PC-3 (cell line): ENCODE data around the gene AKIRIN1. TPM values are rescaled to one million over a fixed set of nuclear protein-coding genes. Genes with fewer than 3 reads are reported as not detected.

Experiments
- ATAC-seq: fragments of 200-7000 bp; cut with Tn5 transposase; 2 replicates; pipeline ENCODE4 v1.9.1; 2020; ENCODE audit warnings: mild to moderate bottlenecking, moderate library complexity
- BruUV-seq: library from RNA; stranded (reverse); fragments of 400-500 nt; replicated peaks from 2 replicates; lab custom pipeline; 2021; lab: Mats Ljungman, UMichigan
- CTCF ChIA-PET: fragments of 300-600 bp; sonication (Branson Sonifier 250); formaldehyde crosslinking; loops from one replicate; lab custom pipeline; 2022; ENCODE audit warnings: antibody characterized with exemption; lab: Charles Lee
- POLR2A ChIA-PET: fragments of 300-600 bp; sonication (Branson Sonifier 250); formaldehyde crosslinking; loops from one replicate; lab custom pipeline; 2022; ENCODE audit warnings: antibody characterized with exemption; ENCODE audit not compliant: unreplicated experiment; lab: Charles Lee
- DNase-seq: peaks from one replicate; pipeline ENCODE4 v3.0.0-alpha.2; 2015
- H2AFZ ChIP-seq: fragments of 300-600 bp; sonication (generic); 2 replicates; pipeline ENCODE4 v1.6.0; 2016; ENCODE audit warnings: antibody characterized with exemption, low read length
- H3F3A ChIP-seq: fragments of 300-600 bp; sonication (generic); one replicate; pipeline ENCODE4 v1.6.0; 2017; ENCODE audit warnings: antibody characterized with exemption, low read length, control low read depth, mild to moderate bottlenecking; ENCODE audit not compliant: unreplicated experiment
- H3K27ac ChIP-seq: fragments of 300-600 bp; sonication (generic); 2 replicates; pipeline ENCODE4 v1.5.1; 2016; ENCODE audit warnings: mild to moderate bottlenecking, low read length
- H3K27me3 ChIP-seq: fragments of 300-600 bp; sonication (generic); 2 replicates; pipeline ENCODE4 v1.6.1; 2016; ENCODE audit warnings: low read length, mixed read lengths
- H3K36me3 ChIP-seq: fragments of 300-600 bp; sonication (generic); 2 replicates; pipeline ENCODE4 v1.6.1; 2016; ENCODE audit warnings: low read depth, mixed run types, low read length, mixed read lengths
- H3K4me1 ChIP-seq: fragments of 300-600 bp; sonication (generic); 2 replicates; pipeline ENCODE4 v1.5.1; 2016; ENCODE audit warnings: low read length; ENCODE audit not compliant: insufficient read depth
- H3K4me2 ChIP-seq: fragments of 300-600 bp; sonication (generic); 2 replicates; pipeline ENCODE4 v1.6.0; 2016; ENCODE audit warnings: low read length
- H3K4me3 ChIP-seq: fragments of 300-600 bp; sonication (generic); 2 replicates; pipeline ENCODE4 v1.5.1; 2016; ENCODE audit warnings: mild to moderate bottlenecking, low read length, mixed read lengths
- H3K79me2 ChIP-seq: fragments of 300-600 bp; sonication (generic); 2 replicates; pipeline ENCODE4 v1.6.1; 2017; ENCODE audit warnings: low read length, mixed read lengths
- H3K9ac ChIP-seq: fragments of 300-600 bp; sonication (generic); 2 replicates; pipeline ENCODE4 v1.6.0; 2016; ENCODE audit warnings: mild to moderate bottlenecking, low read length
- H3K9me2 ChIP-seq: fragments of 300-600 bp; sonication (generic); replicated peaks from 2 replicates; pipeline ENCODE4 v1.6.1; 2016; ENCODE audit warnings: mixed run types, low read length, mixed read lengths
- H3K9me3 ChIP-seq: fragments of 300-600 bp; sonication (generic); 2 replicates; pipeline ENCODE4 v1.6.1; 2016; ENCODE audit warnings: low read length, mixed read lengths
- H4K20me1 ChIP-seq: fragments of 300-600 bp; sonication (generic); 2 replicates; pipeline ENCODE4 v1.6.1; 2016; ENCODE audit warnings: low read length, mixed read lengths
- EZH2 ChIP-seq: fragments of 300-600 bp; sonication (generic); IDR thresholded peaks from one replicate; pipeline ENCODE4 v1.6.1; 2017; ENCODE audit warnings: antibody characterized with exemption, mild to moderate bottlenecking, low read length; ENCODE audit not compliant: unreplicated experiment
- EZH2phosphoT487 ChIP-seq: fragments of 300-600 bp; sonication (generic); IDR thresholded peaks from 2 replicates; pipeline ENCODE4 v1.6.1; 2018; ENCODE audit warnings: mild to moderate bottlenecking, antibody characterized with exemption, low read length, borderline replicate concordance
- intact Hi-C: fragments of 100-400 bp; cut with micrococcal nuclease; formaldehyde crosslinking; loops from 2 replicates; pipeline ENCODE4 v1.9.0; 2023
- total RNA-seq: library from RNA; depleted of rRNA; stranded (reverse); fragments of >200 nt; gene quantifications from 2 replicates; pipeline ENCODE4 v1.2.3, GENCODE V29; 2014
- TF ChIP-seq, protein P1 (sequence below): fragments of 300-600 bp; sonication (generic); conservative IDR thresholded peaks from 2 replicates; pipeline ENCODE4 v1.5.1; 2017; ENCODE audit warnings: antibody characterized with exemption, low read depth, mild to moderate bottlenecking, low read length

Gene AKIRIN1
- total RNA-seq, 1 experiment from 2014 or later = 58.6 TPM

- H3K9ac ChIP-seq = no peak overlapping the region
- ATAC-seq (no peak), DNase-seq (no peak)
- H3K4me2 ChIP-seq = no peak overlapping the region
- H3K9me3 ChIP-seq = no peaks in the 10 kb centered on the region
- peaks cover 22% of the 10 kb centered on the region for H3K4me1 ChIP-seq
- TF ChIP-seq EZH2phosphoT487 (no peak), EZH2 (no peak)
- TF ChIP-seq, protein P1, sequence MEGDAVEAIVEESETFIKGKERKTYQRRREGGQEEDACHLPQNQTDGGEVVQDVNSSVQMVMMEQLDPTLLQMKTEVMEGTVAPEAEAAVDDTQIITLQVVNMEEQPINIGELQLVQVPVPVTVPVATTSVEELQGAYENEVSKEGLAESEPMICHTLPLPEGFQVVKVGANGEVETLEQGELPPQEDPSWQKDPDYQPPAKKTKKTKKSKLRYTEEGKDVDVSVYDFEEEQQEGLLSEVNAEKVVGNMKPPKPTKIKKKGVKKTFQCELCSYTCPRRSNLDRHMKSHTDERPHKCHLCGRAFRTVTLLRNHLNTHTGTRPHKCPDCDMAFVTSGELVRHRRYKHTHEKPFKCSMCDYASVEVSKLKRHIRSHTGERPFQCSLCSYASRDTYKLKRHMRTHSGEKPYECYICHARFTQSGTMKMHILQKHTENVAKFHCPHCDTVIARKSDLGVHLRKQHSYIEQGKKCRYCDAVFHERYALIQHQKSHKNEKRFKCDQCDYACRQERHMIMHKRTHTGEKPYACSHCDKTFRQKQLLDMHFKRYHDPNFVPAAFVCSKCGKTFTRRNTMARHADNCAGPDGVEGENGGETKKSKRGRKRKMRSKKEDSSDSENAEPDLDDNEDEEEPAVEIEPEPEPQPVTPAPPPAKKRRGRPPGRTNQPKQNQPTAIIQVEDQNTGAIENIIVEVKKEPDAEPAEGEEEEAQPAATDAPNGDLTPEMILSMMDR = no peak
- H2AFZ ChIP-seq = no peak overlapping the region
- intact Hi-C loops = loop anchor here (5.0 kb wide), 1 partner anchor 33 kb away; the partner anchor contains the start of gene NDUFS5
- H3K9me2 ChIP-seq = no peaks in the 10 kb centered on the region
- H3K27me3 ChIP-seq = no peaks in the 10 kb centered on the region
- H3K4me3 ChIP-seq = no peak overlapping the region
- H3K27ac ChIP-seq = no peak overlapping the region
- no TSS peak for BruUV-seq
- ChIA-PET POLR2A (no interaction called here), CTCF (interaction anchor here (0.6 kb wide), 1 partner anchor 1528 kb away, joined by 3 read pairs; no protein-coding TSS in a partner anchor)
- H3K79me2 ChIP-seq = peaks cover 82% of the 10 kb centered on the region
- peaks cover 47% of the 10 kb centered on the region for H4K20me1 ChIP-seq
- no peaks in the 10 kb centered on the region for H3F3A ChIP-seq
- peaks cover 36% of the 10 kb centered on the region for H3K36me3 ChIP-seq
Measured at GRCh38 chr1:38994196-38994595, 3.1 kb downstream of the AKIRIN1 start.

DNA sequence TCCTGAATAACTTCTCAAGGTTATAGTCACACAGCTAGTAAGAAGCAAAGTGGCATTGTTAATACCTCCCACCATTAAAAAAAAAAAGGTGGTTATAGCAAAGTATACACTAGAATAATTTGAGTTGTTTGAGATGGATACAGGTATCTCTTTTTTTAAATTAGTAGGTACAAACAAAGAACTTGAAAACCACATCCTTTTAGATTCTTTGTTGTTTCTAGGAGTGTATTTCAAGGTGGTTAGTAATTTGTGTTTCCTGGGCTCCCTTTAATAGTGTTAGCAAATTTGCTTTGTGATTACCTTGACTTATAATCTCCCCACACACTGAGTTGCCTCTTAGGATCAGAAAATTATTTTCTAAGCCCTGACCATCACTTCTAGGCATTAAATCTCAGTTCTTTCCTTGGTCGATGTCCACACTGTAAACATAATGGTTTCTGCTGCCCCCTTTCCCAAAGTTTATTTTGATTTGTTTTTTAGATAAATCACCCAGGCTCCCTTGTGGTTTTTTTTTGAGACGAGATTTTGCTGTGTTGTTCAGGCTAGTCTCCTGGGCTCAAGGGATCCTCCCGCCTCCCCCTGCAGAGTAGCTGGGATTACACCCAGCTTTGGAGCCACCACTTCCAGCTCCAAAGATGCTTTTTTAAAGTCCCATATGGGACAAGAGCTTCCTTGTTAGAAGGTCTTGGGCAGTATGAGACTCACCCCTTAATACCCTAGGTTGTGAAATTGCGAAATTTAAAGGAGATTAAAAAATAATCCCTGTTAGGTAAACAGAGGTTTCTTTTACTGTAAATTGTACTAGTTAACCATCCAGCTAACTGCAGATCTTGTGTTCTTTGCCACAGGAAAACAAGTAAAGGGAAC lies 6.2 kb downstream of the AKIRIN1 start:
- H3F3A ChIP-seq = no peaks in the 10 kb centered on the region
- H3K9ac ChIP-seq = no peak overlapping the region
- peaks cover 8% of the 10 kb centered on the region for H3K4me1 ChIP-seq
- peaks cover 43% of the 10 kb centered on the region for H4K20me1 ChIP-seq
- H3K4me3 ChIP-seq = no peak overlapping the region
- CTCF ChIA-PET = no interaction called here
- DNase-seq (no peak), ATAC-seq (no peak)
- peaks cover 52% of the 10 kb centered on the region for H3K36me3 ChIP-seq
- POLR2A ChIA-PET = no interaction called here
- TF ChIP-seq EZH2 (no peak), EZH2phosphoT487 (no peak)
- TF ChIP-seq, protein P1 = no peak
- intact Hi-C loops = no loop called here
- no peaks in the 10 kb centered on the region for H3K9me2 ChIP-seq
- no peaks in the 10 kb centered on the region for H3K9me3 ChIP-seq
- no peak overlapping the region for H3K27ac ChIP-seq
- BruUV-seq = no TSS peak
- H3K27me3 ChIP-seq = no peaks in the 10 kb centered on the region
- no peak overlapping the region for H2AFZ ChIP-seq
- H3K4me2 ChIP-seq = no peak overlapping the region
- H3K79me2 ChIP-seq = peaks cover 69% of the 10 kb centered on the region

DNA sequence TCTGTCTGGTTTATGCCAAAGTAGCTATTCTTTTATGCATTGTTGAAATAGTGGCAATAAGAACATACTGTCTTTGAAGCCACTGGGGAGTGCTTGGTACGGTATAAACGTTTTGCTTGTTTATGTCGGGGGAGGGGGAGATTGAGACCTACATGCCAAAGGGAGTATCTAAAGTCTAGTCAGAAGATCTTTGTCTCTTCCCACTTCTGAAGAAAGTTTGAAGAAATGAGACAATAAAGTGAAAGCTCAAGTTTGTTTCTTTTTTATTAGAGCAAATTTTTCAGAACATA lies 6.8 kb downstream of the AKIRIN1 start:
- peaks cover 37% of the 10 kb centered on the region for H4K20me1 ChIP-seq
- ChIA-PET POLR2A (no interaction called here), CTCF (no interaction called here)
- BruUV-seq = no TSS peak
- no peak for DNase-seq
- H3K9ac ChIP-seq = no peak overlapping the region
- H3K9me3 ChIP-seq = no peaks in the 10 kb centered on the region
- no peak overlapping the region for H3K27ac ChIP-seq
- H3K79me2 ChIP-seq = peaks cover 64% of the 10 kb centered on the region
- H2AFZ ChIP-seq = no peak overlapping the region
- peaks cover 56% of the 10 kb centered on the region for H3K36me3 ChIP-seq
- H3K4me3 ChIP-seq = no peak overlapping the region
- TF ChIP-seq EZH2phosphoT487 = no peak
- TF ChIP-seq, protein P1 = no peak
- no peak for TF ChIP-seq EZH2
- no peaks in the 10 kb centered on the region for H3F3A ChIP-seq
- H3K9me2 ChIP-seq = no peaks in the 10 kb centered on the region
- intact Hi-C loops = no loop called here
- H3K27me3 ChIP-seq = no peaks in the 10 kb centered on the region
- no peak overlapping the region for H3K4me2 ChIP-seq
- peaks cover 4% of the 10 kb centered on the region for H3K4me1 ChIP-seq
- no peak for ATAC-seq
